Mesenteric fat pad (tissue), 1 donor: ENCODE data around the gene PAM. TPM values are rescaled to one million over a fixed set of nuclear protein-coding genes. Genes with fewer than 3 reads are reported as not detected.

Experiments used
- DNase-seq: peaks from one replicate; pipeline ENCODE4 v3.0.0-alpha.2; 2020; ENCODE audit warnings: low spot score
- total RNA-seq: library from RNA; stranded (reverse); fragmentation: NEBNext Ultra II Directional; extraction: Animal tissue kit (Norgen Biotek cat#: 25700); gene quantifications from one replicate; pipeline ENCODE4 v1.2.1, GENCODE V29; 2021
- donor health status: DM: yes; HTN: yes; CAD: no.

Gene PAM
- total RNA-seq, 1 donor from 2014 or later: 216 TPM

- no peak for DNase-seq
Observed at GRCh38 chr5:102807878-102808502, 52.9 kb downstream of the PAM start.

- no peak for DNase-seq
Observed at GRCh38 chr5:102809033-102809432, 53.9 kb downstream of the PAM start.

GRCh38 chr5:102811972-102812371, 56.9 kb downstream of the PAM start:
- DNase-seq: no peak

GRCh38 chr5:102813740-102814139, 58.6 kb downstream of the PAM start:
- DNase-seq: no peak

- no peak for DNase-seq
Observed at GRCh38 chr5:102815084-102815483, 60.0 kb downstream of the PAM start.

GRCh38 chr5:102815540-102816332, 60.6 kb downstream of the PAM start:
- no peak for DNase-seq

GRCh38 chr5:102818345-102818744, 63.2 kb downstream of the PAM start:
- DNase-seq: no peak

- no peak for DNase-seq
Observed at GRCh38 chr5:102818934-102819333, 63.8 kb downstream of the PAM start.

- DNase-seq: no peak
Observed at GRCh38 chr5:102819634-102820033, 64.5 kb downstream of the PAM start.

- no peak for DNase-seq
Observed at GRCh38 chr5:102823441-102823874, 68.4 kb downstream of the PAM start.

- no peak for DNase-seq
Observed at GRCh38 chr5:102826629-102827028, 71.5 kb downstream of the PAM start.

- DNase-seq: no peak
Observed at GRCh38 chr5:102830241-102830640, 75.1 kb downstream of the PAM start.

- no peak for DNase-seq
Observed at GRCh38 chr5:102832445-102832844, 77.3 kb downstream of the PAM start.

- no peak for DNase-seq
Observed at GRCh38 chr5:102833146-102833545, 78.0 kb downstream of the PAM start.

GRCh38 chr5:102834438-102834964, 79.4 kb downstream of the PAM start:
- DNase-seq: no peak

GRCh38 chr5:102835717-102836116, 80.6 kb downstream of the PAM start:
- no peak for DNase-seq

GRCh38 chr5:102841021-102841420, 85.9 kb downstream of the PAM start:
- no peak for DNase-seq

GRCh38 chr5:102843997-102844396, 88.9 kb downstream of the PAM start:
- DNase-seq: no peak

- no peak for DNase-seq
Observed at GRCh38 chr5:102845041-102845440, 89.9 kb downstream of the PAM start.

GRCh38 chr5:102850503-102850902, 95.4 kb downstream of the PAM start:
- no peak for DNase-seq

- no peak for DNase-seq
Observed at GRCh38 chr5:102853680-102854079, 98.6 kb downstream of the PAM start.

GRCh38 chr5:102855681-102856388, 100.7 kb downstream of the PAM start:
- DNase-seq: no peak
